Measurements from ENCODE around the gene IRF4. TPM values are rescaled to one million over a fixed set of nuclear protein-coding genes. Genes with fewer than 3 reads are reported as not detected.

Gene IRF4
- total RNA-seq = 10 to 100 TPM; 16.9 to 20.8 TPM
- polyA plus RNA-seq (2013, experiment 1 of 2) = 9.1 TPM
- polyA plus RNA-seq (2013, experiment 2 of 2) = 7.6 TPM
- 24.3 to 6,394 (median 282) reads per million in 172 experiments for total RNA-seq

- intact Hi-C loops (cut with DNase I, micrococcal nuclease) = loop anchor here (2.0 to 5.0 kb wide), 6 partner anchors 13 to 991 kb away; no protein-coding TSS in a partner anchor
- H3K36me3 Mint-ChIP-seq (ENCODE audit: low read depth) = peaks cover 9% of the 10 kb centered on the region
- peak; percentile 33 for ATAC-seq (ENCODE audit: poor library complexity)
- H3K9me3 Mint-ChIP-seq = no peaks in the 10 kb centered on the region
- Histone ChIP-seq H3K4me3 (ENCODE audit: low read length) (peak within 1 kb of the TSS; percentile 80), H3K4me1 (ENCODE audit: insufficient read depth, low read length) (peaks cover 38% of the 10 kb centered on the region), H3K27ac (ENCODE audit: low read depth in 1 of 2, low read length in 2 of 2) (no peak within 1 kb of the TSS), H3K36me3 (ENCODE audit: insufficient read depth, low read length) (peaks cover 8% of the 10 kb centered on the region), H3K27me3 (ENCODE audit: control insufficient read depth in 1 of 2, insufficient read depth in 2 of 2, low read length in 2 of 2) (no peaks in the 10 kb centered on the region), H3K9me3 (ENCODE audit: control insufficient read depth in 1 of 2, insufficient read depth in 1 of 2, low read length in 2 of 2) (no peaks in the 10 kb centered on the region)
- peaks cover 9% of the 10 kb centered on the region for H3K27me3 Mint-ChIP-seq
- peak in 12 of 14 experiments; percentile 33 to 76 (median 44) for DNase-seq
- peaks cover 33% of the 10 kb centered on the region for H3K4me1 Mint-ChIP-seq (ENCODE audit: low read depth)
- peak within 1 kb of the TSS; percentile 79 for H3K27ac Mint-ChIP-seq
- ChIA-PET POLR2A (interaction anchor here (0.6 to 6.1 kb wide), 11 partner anchors 8 to 1063 kb away, joined by 3 to 74 read pairs (median 5); partner anchors contain the start of gene EXOC2), CTCF (interaction anchor here (0.9 to 2.6 kb wide), 5 partner anchors 12 to 203 kb away, joined by 3 to 7 read pairs (median 4); no protein-coding TSS in a partner anchor)
- no peak for TF ChIP-seq CTCF (IDR thresholded peaks at IDR 0.05)
- peak within 1 kb of the TSS; percentile 96 for H3K4me3 Mint-ChIP-seq
These were observed at the start of gene IRF4 for GRCh38 chr6:391559-392440. IRF4 (plus strand) TSS chr6:391752; CDS start chr6:393153, 1,401 bp downstream.

GRCh38 chr6:341914-342831 lies 49.4 kb upstream of the IRF4 start:
- peaks cover 17% of the 10 kb centered on the region for H3K36me3 Mint-ChIP-seq (ENCODE audit: low read depth)
- H3K9me3 Mint-ChIP-seq = no peaks in the 10 kb centered on the region
- Histone ChIP-seq H3K36me3 (ENCODE audit: insufficient read depth, low read length) (no peaks in the 10 kb centered on the region), H3K27ac (ENCODE audit: low read depth in 1 of 2, low read length in 2 of 2) (no peak overlapping the region), H3K9me3 (ENCODE audit: control insufficient read depth in 1 of 2, insufficient read depth in 1 of 2, low read length in 2 of 2) (peaks cover 0 to 32% of the 10 kb centered on the region in 2 experiments), H3K4me3 (ENCODE audit: low read length) (no peak overlapping the region), H3K27me3 (ENCODE audit: control insufficient read depth in 1 of 2, insufficient read depth in 2 of 2, low read length in 2 of 2) (no peaks in the 10 kb centered on the region), H3K4me1 (ENCODE audit: insufficient read depth, low read length) (peaks cover 5% of the 10 kb centered on the region)
- no peak overlapping the region for H3K4me3 Mint-ChIP-seq
- intact Hi-C loops (cut with DNase I, micrococcal nuclease) = no loop called here
- DNase-seq (peak in 1 of 14 experiments; percentile 27), ATAC-seq (ENCODE audit: poor library complexity) (no peak)
- POLR2A ChIA-PET = interaction anchor here (1.4 kb wide), 1 partner anchor 7 kb away, joined by 4 read pairs; no protein-coding TSS in a partner anchor
- H3K4me1 Mint-ChIP-seq (ENCODE audit: low read depth) = peaks cover 34% of the 10 kb centered on the region
- no peak for TF ChIP-seq CTCF (IDR thresholded peaks at IDR 0.05)
- CTCF ChIA-PET = no interaction called here
- no peak overlapping the region for H3K27ac Mint-ChIP-seq
- no peaks in the 10 kb centered on the region for H3K27me3 Mint-ChIP-seq

- DNase-seq (no peak), ATAC-seq (ENCODE audit: poor library complexity) (no peak)
- H3K9me3 ChIP-seq (ENCODE audit: control insufficient read depth in 1 of 2, insufficient read depth in 1 of 2, low read length in 2 of 2) = peaks cover 0 to 33% of the 10 kb centered on the region in 2 experiments
- H3K4me3 ChIP-seq (ENCODE audit: low read length) = no peak overlapping the region
- CTCF ChIA-PET = no interaction called here
- POLR2A ChIA-PET = no interaction called here
- H3K36me3 Mint-ChIP-seq (ENCODE audit: low read depth) = peaks cover 23% of the 10 kb centered on the region
- H3K27ac ChIP-seq (ENCODE audit: low read depth in 1 of 2, low read length in 2 of 2) = no peak overlapping the region
- H3K27ac Mint-ChIP-seq = no peak overlapping the region
- peaks cover 4% of the 10 kb centered on the region for H3K4me1 ChIP-seq (ENCODE audit: insufficient read depth, low read length)
- H3K27me3 ChIP-seq (ENCODE audit: control insufficient read depth in 1 of 2, insufficient read depth in 2 of 2, low read length in 2 of 2) = no peaks in the 10 kb centered on the region
- TF ChIP-seq CTCF (IDR thresholded peaks at IDR 0.05) = no peak
- no peaks in the 10 kb centered on the region for H3K36me3 ChIP-seq (ENCODE audit: insufficient read depth, low read length)
- no peak overlapping the region for H3K4me3 Mint-ChIP-seq
- intact Hi-C loops (cut with DNase I, micrococcal nuclease) = no loop called here
- H3K9me3 Mint-ChIP-seq = no peaks in the 10 kb centered on the region
- no peaks in the 10 kb centered on the region for H3K27me3 Mint-ChIP-seq
- peaks cover 28% of the 10 kb centered on the region for H3K4me1 Mint-ChIP-seq (ENCODE audit: low read depth)
These were observed 48.7 kb upstream of the IRF4 start for GRCh38 chr6:342832-343179.
